IMR-90 (cell line): ENCODE measurements around the gene SEC14L6. TPM values are rescaled to one million over a fixed set of nuclear protein-coding genes. Genes with fewer than 3 reads are reported as not detected.

Experiments
- ATAC-seq: fragments of 200-7000 bp; cut with Tn5 transposase; 2 replicates; pipeline ENCODE4 v1.9.1; 2020; ENCODE audit warnings: low read depth, mild to moderate bottlenecking, moderate library complexity
- BruUV-seq: library from RNA; stranded (reverse); fragments of 400-500 nt; replicated peaks from 2 replicates; lab custom pipeline; 2021; lab: Mats Ljungman, UMichigan
- CTCF ChIA-PET: fragments of 300-600 bp; formaldehyde crosslinking; extraction: SDS; loops from one replicate; lab custom pipeline; 2021; ENCODE audit warnings: antibody characterized with exemption; lab: Yijun Ruan, JAX
- POLR2A ChIA-PET: fragments of 300-600 bp; sonication (Branson Sonifier 250); formaldehyde crosslinking; loops from one replicate; lab custom pipeline; 2022; ENCODE audit warnings: antibody characterized with exemption; ENCODE audit not compliant: unreplicated experiment; lab: Charles Lee
- DNase-seq: peaks from one replicate; pipeline ENCODE4 v3.0.0; 2013
- H2AFZ ChIP-seq: replicated peaks from 2 replicates; pipeline ENCODE3; 2013; ENCODE audit warnings: low read length, mild to moderate bottlenecking; ENCODE audit not compliant: poor library complexity
- H2AK5ac ChIP-seq: 2 replicates; pipeline ENCODE4 v1.6.1; 2013; ENCODE audit warnings: low read depth, low read length, inconsistent platforms
- H2AK9ac ChIP-seq: replicated peaks from 2 replicates; pipeline ENCODE3; 2013; ENCODE audit warnings: mild to moderate bottlenecking, low read depth, low read length, moderate library complexity; ENCODE audit not compliant: poor library complexity
- H2BK120ac ChIP-seq: 2 replicates; pipeline ENCODE4 v1.6.1; 2013; ENCODE audit warnings: low read depth, low read length, inconsistent platforms
- H2BK15ac ChIP-seq: 3 replicates; pipeline ENCODE4 v1.6.1; 2013; ENCODE audit warnings: low read depth, low read length, inconsistent platforms
- H2BK20ac ChIP-seq: 2 replicates; pipeline ENCODE4 v1.6.1; 2013; ENCODE audit warnings: low read depth, mild to moderate bottlenecking, inconsistent platforms, low read length, moderate library complexity
- H2BK5ac ChIP-seq: 2 replicates; pipeline ENCODE4 v1.6.1; 2013; ENCODE audit warnings: mild to moderate bottlenecking, low read depth, low read length, inconsistent platforms; ENCODE audit not compliant: poor library complexity, severe bottlenecking
- H3K14ac ChIP-seq: replicated peaks from 2 replicates; pipeline ENCODE4 v1.6.1; 2013; ENCODE audit warnings: low read depth, low read length, inconsistent platforms
- H3K18ac ChIP-seq: 2 replicates; pipeline ENCODE4 v1.6.1; 2013; ENCODE audit warnings: low read depth, low read length, control low read depth
- H3K23ac ChIP-seq: 2 replicates; pipeline ENCODE4 v1.6.1; 2013; ENCODE audit warnings: low read depth, low read length, inconsistent platforms
- H3K27ac ChIP-seq: 2 replicates; pipeline ENCODE4 v1.5.1; 2013; ENCODE audit warnings: mild to moderate bottlenecking, control low read depth, low read length; ENCODE audit not compliant: insufficient read depth
- H3K27me3 ChIP-seq: 2 replicates; pipeline ENCODE4 v1.6.1; 2013; ENCODE audit warnings: low read length; ENCODE audit not compliant: control insufficient read depth, insufficient read depth
- H3K36me3 ChIP-seq: 2 replicates; pipeline ENCODE4 v1.6.1; 2013; ENCODE audit warnings: low read length, mixed read lengths; ENCODE audit not compliant: control insufficient read depth, insufficient read depth
- H3K4ac ChIP-seq: 2 replicates; pipeline ENCODE4 v1.6.1; 2013; ENCODE audit warnings: low read depth, low read length, inconsistent platforms
- H3K4me1 ChIP-seq: 2 replicates; pipeline ENCODE4 v1.6.1; 2013; ENCODE audit warnings: low read length, mixed read lengths; ENCODE audit not compliant: control insufficient read depth, insufficient read depth
- H3K4me2 ChIP-seq: 2 replicates; pipeline ENCODE4 v1.6.1; 2013; ENCODE audit warnings: low read depth, mild to moderate bottlenecking, control low read depth, low read length, moderate library complexity
- H3K4me3 ChIP-seq: 2 replicates; pipeline ENCODE4 v1.5.1; 2013; ENCODE audit warnings: low read depth, mild to moderate bottlenecking, control low read depth, low read length, moderate library complexity; ENCODE audit not compliant: insufficient read depth
- H3K56ac ChIP-seq: 2 replicates; pipeline ENCODE4 v1.6.1; 2013; ENCODE audit warnings: low read length, inconsistent platforms; ENCODE audit not compliant: insufficient read depth; ENCODE audit errors: extremely low read depth
- H3K79me1 ChIP-seq, 2 experiments: 2 replicates each; pipeline ENCODE4 v1.6.1; 2013; ENCODE audit warnings: low read length in 2 of 2, inconsistent platforms in 1 of 2, low read depth in 1 of 2
- H3K9ac ChIP-seq: 2 replicates; pipeline ENCODE4 v1.6.1; 2013; ENCODE audit warnings: low read depth, low read length, control low read depth
- H3K9me1 ChIP-seq: 2 replicates; pipeline ENCODE4 v1.6.1; 2013; ENCODE audit warnings: low read length, inconsistent platforms; ENCODE audit not compliant: insufficient read depth
- H3K9me3 ChIP-seq: 2 replicates; pipeline ENCODE4 v1.6.1; 2013; ENCODE audit warnings: low read length; ENCODE audit not compliant: control insufficient read depth, insufficient read depth
- H4K20me1 ChIP-seq: 2 replicates; pipeline ENCODE4 v1.6.1; 2013; ENCODE audit warnings: low read length, inconsistent platforms; ENCODE audit not compliant: insufficient read depth
- H4K5ac ChIP-seq: 2 replicates; pipeline ENCODE4 v1.6.1; 2013; ENCODE audit warnings: mild to moderate bottlenecking, low read depth, low read length, control low read depth
- H4K8ac ChIP-seq, 2 experiments: 2 replicates each; pipeline ENCODE4 v1.6.1; 2013; ENCODE audit warnings: low read depth in 2 of 2, low read length in 2 of 2, control low read depth in 1 of 2, inconsistent platforms in 1 of 2
- H4K91ac ChIP-seq: 2 replicates; pipeline ENCODE4 v1.6.1; 2013; ENCODE audit warnings: low read depth, low read length, inconsistent platforms; ENCODE audit not compliant: insufficient read depth
- CEBPB ChIP-seq: IDR thresholded peaks from 2 replicates; pipeline ENCODE4 v1.6.1; 2012; ENCODE audit warnings: low read depth, low read length, improper control_type of control experiment
- CHD1 ChIP-seq: IDR thresholded peaks from 2 replicates; pipeline ENCODE4 v1.6.1; 2012; ENCODE audit warnings: low read depth, low read length, improper control_type of control experiment
- CTCF ChIP-seq: conservative IDR thresholded peaks from 2 replicates; pipeline ENCODE4 v1.5.1; 2012; ENCODE audit warnings: mild to moderate bottlenecking, low read depth, low read length, improper control_type of control experiment
- FOS ChIP-seq: fragments of 150-350 bp; IDR thresholded peaks from 2 replicates; pipeline ENCODE4 v1.6.1; 2016; ENCODE audit warnings: low read depth, low read length
- MAFK ChIP-seq: IDR thresholded peaks from 2 replicates; pipeline ENCODE4 v1.6.1; 2012; ENCODE audit warnings: low read depth, low read length, improper control_type of control experiment
- MAZ ChIP-seq: IDR thresholded peaks from 2 replicates; pipeline ENCODE4 v1.6.1; 2012; ENCODE audit warnings: low read depth, mild to moderate bottlenecking, low read length, improper control_type of control experiment, moderate library complexity, borderline replicate concordance
- MXI1 ChIP-seq: IDR thresholded peaks from 2 replicates; pipeline ENCODE4 v1.6.1; 2012; ENCODE audit warnings: low read depth, mild to moderate bottlenecking, low read length, moderate library complexity, borderline replicate concordance
- NFE2L2 ChIP-seq: fragments of 150-350 bp; IDR thresholded peaks from 2 replicates; pipeline ENCODE4 v1.6.1; 2016; ENCODE audit warnings: low read depth, mild to moderate bottlenecking, low read length
- RAD21 ChIP-seq: IDR thresholded peaks from 2 replicates; pipeline ENCODE4 v1.6.1; 2012; ENCODE audit warnings: low read length, improper control_type of control experiment
- RFX5 ChIP-seq: IDR thresholded peaks from 2 replicates; pipeline ENCODE4 v1.8.0; 2012; ENCODE audit warnings: low read depth, mild to moderate bottlenecking, low read length, moderate library complexity
- SMC3 ChIP-seq: fragments of 150-350 bp; IDR thresholded peaks from 2 replicates; pipeline ENCODE4 v1.6.1; 2016; ENCODE audit warnings: low read depth, mild to moderate bottlenecking, antibody characterized with exemption, low read length, moderate library complexity
- WGBS, 2 experiments: methylation state at CpG; one replicate each; pipeline versions ENCODE4 v1.1.5 to v1.1.7; 2013; ENCODE audit warnings: missing lambda C conversion rate in 2 of 2; ENCODE audit not compliant: insufficient read length in 1 of 2; ENCODE audit errors: extremely low coverage in 2 of 2; 5-methylcytosine and 5-hydroxymethylcytosine counted together
- dilution Hi-C: fragments of 300-500 bp; cut with HindIII; formaldehyde crosslinking; loops from one replicate; pipeline ENCODE4 v1.14.3; 2018; ENCODE audit warnings: low sequenced_read_pairs; ENCODE audit not compliant: unreplicated experiment
- in situ Hi-C: fragments of 300-500 bp; cut with MboI; formaldehyde crosslinking; loops from 3 replicates; pipeline ENCODE4 v1.14.3; 2019; ENCODE audit warnings: low sequenced_read_pairs, inconsistent platforms, mixed read lengths
- intact Hi-C: fragments of 100-400 bp; cut with micrococcal nuclease; formaldehyde crosslinking; loops from 2 replicates; pipeline ENCODE4 v1.10.0; 2022
- polyA plus RNA-seq, 3 experiments: library from polyadenylated mRNA; depleted of rRNA; stranded (reverse); fragments of >200 nt; gene quantifications; 2 replicates each; pipeline ENCODE4 v1.2.3, GENCODE V29; 2012; ENCODE audit warnings: low replicate concordance in 1 of 3
- total RNA-seq: library from RNA; depleted of rRNA; stranded (reverse); fragments of >200 nt; gene quantifications from 2 replicates; pipeline ENCODE4 v1.2.3, GENCODE V29; 2012
- TF ChIP-seq, protein P1 (sequence below): fragments of 150-350 bp; IDR thresholded peaks from 2 replicates; pipeline ENCODE4 v1.6.1; 2016; ENCODE audit warnings: low read depth, mild to moderate bottlenecking, low read length, moderate library complexity, borderline replicate concordance

SEC14L6 gene
- total and polyA plus RNA-seq, 2 of the 4 experiments (the other 2 are of a cell fraction) = 0.09 TPM; not detected in 1

GRCh38 chr22:30513462-30513861 is 33.1 kb downstream of the SEC14L6 start:
- POLR2A ChIA-PET = no interaction called here
- intact Hi-C loops = no loop called here
- no peak overlapping the region for H2AFZ ChIP-seq
- DNase-seq = no peak
- H4K5ac ChIP-seq = no peak overlapping the region
- H2BK15ac ChIP-seq = no peak overlapping the region
- BruUV-seq = no TSS peak
- H3K9me3 ChIP-seq = peaks cover 3% of the 10 kb centered on the region; the same call in 1 of the 2 replicates
- CTCF ChIA-PET = no interaction called here
- no peak overlapping the region for H2BK20ac ChIP-seq
- H3K4me2 ChIP-seq = no peak overlapping the region
- peaks cover 25% of the 10 kb centered on the region for H3K27me3 ChIP-seq
- no peak overlapping the region for H2AK5ac ChIP-seq
- H3K27ac ChIP-seq = no peak overlapping the region
- H3K18ac ChIP-seq = no peak overlapping the region
- no peaks in the 10 kb centered on the region for H4K20me1 ChIP-seq
- no peak overlapping the region for H3K4ac ChIP-seq
- H3K4me3 ChIP-seq = no peak overlapping the region
- dilution Hi-C loops = no loop called here
- H2AK9ac ChIP-seq = no peak overlapping the region
- no peak for TF ChIP-seq RAD21
- no peak for TF ChIP-seq MAZ
- TF ChIP-seq, protein P1, sequence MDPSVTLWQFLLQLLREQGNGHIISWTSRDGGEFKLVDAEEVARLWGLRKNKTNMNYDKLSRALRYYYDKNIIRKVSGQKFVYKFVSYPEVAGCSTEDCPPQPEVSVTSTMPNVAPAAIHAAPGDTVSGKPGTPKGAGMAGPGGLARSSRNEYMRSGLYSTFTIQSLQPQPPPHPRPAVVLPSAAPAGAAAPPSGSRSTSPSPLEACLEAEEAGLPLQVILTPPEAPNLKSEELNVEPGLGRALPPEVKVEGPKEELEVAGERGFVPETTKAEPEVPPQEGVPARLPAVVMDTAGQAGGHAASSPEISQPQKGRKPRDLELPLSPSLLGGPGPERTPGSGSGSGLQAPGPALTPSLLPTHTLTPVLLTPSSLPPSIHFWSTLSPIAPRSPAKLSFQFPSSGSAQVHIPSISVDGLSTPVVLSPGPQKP = no peak
- TF ChIP-seq SMC3 = no peak
- no peak for TF ChIP-seq MAFK
- TF ChIP-seq MXI1 = no peak
- TF ChIP-seq RFX5 = no peak
- TF ChIP-seq CHD1 = no peak
- TF ChIP-seq NFE2L2 = no peak
- no peak for TF ChIP-seq CTCF
- TF ChIP-seq CEBPB = no peak
- TF ChIP-seq FOS = no peak
- H2BK120ac ChIP-seq = no peak overlapping the region
- H3K9me1 ChIP-seq = no peaks in the 10 kb centered on the region
- no peak overlapping the region for H3K9ac ChIP-seq
- no peak for ATAC-seq
- no peak overlapping the region for H3K14ac ChIP-seq
- no peaks in the 10 kb centered on the region for H3K4me1 ChIP-seq
- 80% methylated on average over 3 of the region's 6 CpGs; no CpG with 5 or more reads in 1 of the 2 experiments for WGBS, 2 experiments
- no peak overlapping the region for H2BK5ac ChIP-seq
- in situ Hi-C loops = no loop called here
- no peak overlapping the region for H3K23ac ChIP-seq
- no peak overlapping the region for H4K91ac ChIP-seq
- no peak overlapping the region for H4K8ac ChIP-seq
- H3K36me3 ChIP-seq = no peaks in the 10 kb centered on the region
- H3K79me1 ChIP-seq = no peaks in the 10 kb centered on the region
- H3K56ac ChIP-seq = no peak overlapping the region
